ENCODE data around the gene GLI1. TPM values are rescaled to one million over a fixed set of nuclear protein-coding genes. Genes with fewer than 3 reads are reported as not detected.
"Not testable (repeated sequence)": the region's sequence is repeated elsewhere in the genome, so short reads cannot be mapped to it uniquely, and the experiment has no call there.

GLI1 gene
- total RNA-seq, 1 donor from 2014 or later, result 0.92 TPM

DNA sequence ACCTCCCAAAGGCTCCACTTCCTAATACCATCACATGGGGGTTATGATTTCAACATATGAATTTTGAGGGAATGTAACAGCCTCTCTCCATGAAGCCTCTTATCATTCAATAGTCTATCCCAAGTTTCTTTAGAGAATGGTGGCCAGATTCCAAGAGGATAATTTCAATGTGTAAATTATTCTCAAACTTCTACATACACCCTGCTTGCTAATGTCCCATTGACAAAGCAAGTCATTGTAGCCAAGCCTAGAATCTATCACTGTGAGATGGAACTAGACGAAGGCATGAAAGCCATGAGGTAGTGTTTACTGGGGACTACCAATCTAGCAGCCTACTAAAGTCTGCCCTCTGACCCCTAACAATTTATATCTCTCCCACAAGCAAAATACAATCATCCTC is 21.2 kb upstream of the GLI1 start:
- intact Hi-C loops (cut with DNase I), result no loop called here
- ATAC-seq (no peak), DNase-seq (ENCODE audit: missing footprints) (no peak)

DNA sequence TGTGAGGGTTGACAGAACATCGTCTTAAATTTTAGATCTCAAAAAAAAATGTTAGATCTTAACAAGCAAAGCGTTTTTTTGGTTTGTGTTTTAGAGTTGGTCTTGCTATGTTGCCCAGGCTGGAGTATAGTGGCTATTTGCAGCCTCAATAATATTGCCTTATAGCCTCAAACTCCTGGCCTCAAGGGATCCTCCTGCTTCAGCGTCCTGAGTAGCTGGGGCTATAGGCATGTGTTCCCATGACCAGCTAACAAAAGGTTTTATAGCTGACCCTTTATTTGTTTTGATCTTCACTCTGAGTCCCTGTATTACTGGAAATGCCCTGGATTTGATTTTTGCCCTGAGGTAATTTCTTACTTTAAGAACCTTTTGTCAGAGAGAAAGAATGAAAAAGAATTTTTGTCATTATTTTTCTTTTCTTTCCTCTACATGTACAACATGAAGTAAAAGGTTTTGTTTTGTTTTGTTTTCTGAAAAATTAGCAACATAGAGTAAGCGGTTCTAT is 19.8 kb upstream of the GLI1 start:
- no peak for DNase-seq (ENCODE audit: missing footprints)
- intact Hi-C loops (cut with DNase I), result no loop called here
- no peak for ATAC-seq

DNA sequence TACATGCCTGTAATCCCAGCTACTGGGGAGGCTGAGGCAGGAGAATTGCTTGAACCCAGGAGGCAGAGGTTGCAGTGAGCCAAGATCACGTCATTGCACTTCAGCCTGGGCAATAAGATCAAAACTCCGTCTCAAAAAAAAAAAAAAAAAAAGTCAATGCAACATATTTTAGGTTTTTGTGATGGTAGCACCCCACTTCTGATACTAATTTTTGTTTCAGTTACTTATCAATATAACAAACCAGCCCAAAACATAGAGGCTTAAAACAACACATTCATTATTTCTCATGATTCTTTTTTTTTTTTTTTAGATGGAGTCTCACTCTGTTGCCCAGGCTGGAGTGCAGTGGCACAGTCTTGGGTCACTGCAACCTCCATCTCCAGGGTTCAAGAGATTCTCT is 18.2 kb upstream of the GLI1 start:
- ATAC-seq; DNase-seq (ENCODE audit: missing footprints); intact Hi-C loops (cut with DNase I): not testable (repeated sequence)

DNA sequence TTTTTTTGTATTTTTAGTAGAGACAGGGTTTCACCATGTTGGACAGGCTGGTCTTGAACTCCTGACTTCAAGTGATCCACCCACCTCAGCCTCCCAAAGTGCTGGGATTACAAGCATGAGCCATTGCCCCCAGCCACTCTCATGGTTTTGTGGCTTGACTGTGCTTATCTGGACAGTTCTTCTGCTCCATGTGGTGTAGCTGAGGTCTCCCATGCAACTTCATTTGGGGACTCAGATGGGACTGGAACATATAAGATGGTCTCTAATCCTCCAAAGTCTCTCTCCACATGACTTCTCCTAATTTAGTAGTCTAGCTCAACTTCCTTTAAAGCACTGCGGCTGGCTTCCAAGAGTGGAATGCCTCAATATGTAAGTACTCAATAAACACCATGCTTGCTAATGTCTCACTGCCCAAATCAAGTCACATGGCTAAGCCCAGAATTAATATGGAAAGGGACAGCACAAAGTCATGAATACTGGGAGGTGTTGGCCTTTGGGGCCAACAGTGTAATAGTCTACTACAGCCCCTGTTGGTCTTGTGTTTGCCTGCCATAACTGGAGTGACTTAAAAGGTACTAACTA is 17.6 kb upstream of the GLI1 start:
- no peak for DNase-seq (ENCODE audit: missing footprints)

DNA sequence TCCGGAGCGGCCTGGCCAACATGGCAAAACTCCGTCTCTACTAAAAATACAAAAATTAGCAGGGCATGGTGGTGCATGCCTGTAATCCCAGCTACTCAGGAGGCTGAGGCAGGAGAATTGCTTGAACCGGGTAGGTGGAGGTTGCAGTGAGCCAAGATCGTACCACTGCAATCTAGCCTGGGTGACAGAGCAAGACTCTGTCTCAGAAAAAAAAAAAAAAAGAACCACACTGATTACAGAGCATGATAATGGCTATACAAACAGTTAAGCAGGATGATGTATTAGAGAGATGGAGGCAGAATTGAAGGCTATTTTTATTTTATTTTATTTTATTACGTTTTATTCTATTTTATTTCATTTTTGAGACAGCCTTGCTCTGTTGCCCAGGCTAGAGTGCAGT is 15.2 kb upstream of the GLI1 start:
- ATAC-seq; intact Hi-C loops (cut with DNase I); DNase-seq (ENCODE audit: missing footprints): not testable (repeated sequence)

More for the DNA sequence above, 17.6 kb upstream of the GLI1 start:
- intact Hi-C loops (cut with DNase I), result no loop called here
- ATAC-seq, result no peak

DNA sequence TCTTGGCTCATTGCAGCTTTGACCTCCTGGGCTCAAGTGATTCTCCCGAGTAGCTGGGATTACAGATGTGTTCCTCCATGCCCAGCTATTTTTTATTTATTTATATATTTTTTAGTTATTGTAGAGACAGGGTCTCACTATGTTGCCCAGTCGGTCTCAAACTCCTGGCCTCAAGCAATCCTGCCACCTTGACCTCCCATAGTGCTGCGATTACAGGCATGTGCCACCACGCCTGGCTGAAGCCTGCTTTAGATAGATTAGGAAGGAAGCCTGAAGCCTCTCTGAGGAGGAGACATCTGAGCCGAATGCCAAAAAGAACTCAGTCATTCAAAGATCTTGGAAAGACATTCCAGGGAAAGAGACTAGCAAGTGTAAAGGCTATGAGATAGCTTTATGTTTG is 14.8 kb upstream of the GLI1 start:
- no peak for ATAC-seq
- intact Hi-C loops (cut with DNase I), result no loop called here

DNA sequence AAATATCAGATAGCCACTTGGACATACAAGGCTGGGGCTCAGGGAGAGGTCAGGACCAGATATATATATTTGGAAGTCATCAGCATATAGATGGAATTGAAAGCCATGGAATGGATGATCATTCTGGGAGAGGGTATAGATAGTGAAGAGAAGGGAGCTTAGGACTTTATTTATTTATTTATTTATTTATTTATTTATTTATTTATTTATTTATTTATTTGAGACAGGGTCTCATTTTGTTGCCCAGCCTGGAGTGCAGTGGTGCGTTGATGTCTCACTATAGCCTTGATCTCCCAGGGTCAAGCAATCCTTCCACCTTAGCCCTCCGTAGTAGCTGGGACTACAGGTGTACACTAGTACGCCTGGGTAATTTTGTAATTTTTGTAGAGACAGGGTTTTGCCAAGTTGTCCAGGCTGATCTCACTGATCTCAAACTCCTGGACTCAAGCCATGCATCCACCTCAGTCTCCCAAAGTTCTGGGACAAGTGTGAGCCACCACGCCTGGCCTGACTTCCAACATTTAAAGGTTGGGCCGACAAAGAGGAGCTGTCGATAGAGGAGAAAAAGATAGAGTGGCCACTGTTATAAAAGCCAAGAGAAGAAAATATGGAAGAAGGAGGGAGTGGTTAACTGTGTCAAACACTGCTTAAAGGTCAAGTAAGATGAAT is 13.2 kb upstream of the GLI1 start:
- DNase-seq (ENCODE audit: missing footprints) (no peak), ATAC-seq (no peak)
- intact Hi-C loops (cut with DNase I), result no loop called here

More for the DNA sequence above, 14.8 kb upstream of the GLI1 start:
- DNase-seq (ENCODE audit: missing footprints), result no peak

DNA sequence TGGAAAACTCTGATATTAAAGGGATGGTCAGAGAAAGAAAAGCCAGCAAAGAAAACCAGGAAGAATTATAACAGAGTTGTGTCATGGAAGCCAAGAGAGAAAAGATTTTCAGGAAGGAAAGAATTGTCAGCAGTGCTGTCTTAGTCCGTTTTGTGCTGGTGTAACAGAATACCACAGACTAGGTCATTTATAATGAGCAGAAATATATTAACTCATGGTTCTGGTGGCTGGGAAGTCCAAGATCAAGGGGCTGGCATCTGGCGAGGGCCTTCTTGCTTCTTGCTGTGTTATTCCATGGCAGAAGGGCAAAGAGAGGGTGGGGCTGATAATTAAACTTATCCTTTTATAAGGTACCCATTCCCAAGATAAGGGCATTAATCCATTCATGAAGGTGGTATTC is 10.9 kb upstream of the GLI1 start:
- no peak for DNase-seq (ENCODE audit: missing footprints)
- intact Hi-C loops (cut with DNase I), result no loop called here
- no peak for ATAC-seq

DNA sequence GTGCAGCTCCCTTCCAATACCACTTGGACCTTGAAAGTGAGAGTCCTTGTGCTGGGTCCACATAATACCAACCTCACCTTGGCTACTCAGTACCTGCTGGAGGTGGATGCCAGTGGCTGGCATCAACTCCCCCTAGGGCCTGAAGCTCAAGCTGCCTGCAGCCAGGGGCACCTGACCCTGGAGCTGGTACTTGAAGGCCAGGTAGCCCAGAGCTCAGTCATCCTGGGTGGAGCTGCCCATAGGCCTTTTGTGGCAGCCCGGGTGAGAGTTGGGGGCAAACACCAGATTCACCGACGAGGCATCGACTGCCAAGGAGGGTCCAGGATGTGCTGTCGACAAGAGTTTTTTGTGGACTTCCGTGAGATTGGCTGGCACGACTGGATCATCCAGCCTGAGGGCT is 10.2 kb upstream of the GLI1 start:
- ATAC-seq (no peak), DNase-seq (ENCODE audit: missing footprints) (no peak)
- intact Hi-C loops (cut with DNase I), result no loop called here

DNA sequence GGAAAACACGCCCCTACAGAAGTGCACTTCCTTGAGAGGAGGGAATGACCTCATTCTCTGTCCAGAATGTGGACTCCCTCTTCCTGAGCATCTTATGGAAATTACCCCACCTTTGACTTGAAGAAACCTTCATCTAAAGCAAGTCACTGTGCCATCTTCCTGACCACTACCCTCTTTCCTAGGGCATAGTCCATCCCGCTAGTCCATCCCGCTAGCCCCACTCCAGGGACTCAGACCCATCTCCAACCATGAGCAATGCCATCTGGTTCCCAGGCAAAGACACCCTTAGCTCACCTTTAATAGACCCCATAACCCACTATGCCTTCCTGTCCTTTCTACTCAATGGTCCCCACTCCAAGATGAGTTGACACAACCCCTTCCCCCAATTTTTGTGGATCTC is 9.5 kb upstream of the GLI1 start:
- ATAC-seq (no peak), DNase-seq (ENCODE audit: missing footprints) (no peak)
- intact Hi-C loops (cut with DNase I), result loop anchor here (5.0 to 10.0 kb wide), 2 partner anchors 175 to 238 kb away; no protein-coding TSS in a partner anchor

DNA sequence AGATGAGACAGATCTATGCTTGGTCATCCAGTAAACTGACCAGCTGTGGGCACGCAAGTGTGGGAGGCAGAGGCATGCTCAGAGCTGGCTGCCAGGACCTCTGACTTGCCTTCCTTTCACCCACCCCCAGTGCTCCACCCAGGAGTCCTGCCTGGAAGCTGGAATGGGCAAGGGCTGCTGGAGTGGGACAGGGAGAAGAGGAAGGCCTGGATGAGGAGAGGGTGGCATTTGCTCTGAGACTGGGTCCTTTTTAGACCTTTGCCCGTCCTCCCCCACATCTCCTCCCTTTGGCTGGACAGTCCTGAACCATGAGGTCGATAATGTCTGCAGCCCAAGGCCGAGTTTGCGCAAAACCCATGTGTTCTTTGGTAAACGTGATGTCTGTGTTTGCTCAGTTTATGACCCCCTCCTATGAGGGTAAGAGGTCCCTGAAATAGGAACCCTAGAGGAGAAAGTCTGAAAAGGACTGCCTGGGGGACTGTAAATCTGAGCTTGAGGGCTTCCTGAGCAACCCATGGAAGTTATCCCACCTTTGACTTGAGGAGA is 8.3 kb upstream of the GLI1 start:
- no peak for ATAC-seq
- intact Hi-C loops (cut with DNase I), result loop anchor here (5.0 to 10.0 kb wide), 2 partner anchors 173 to 239 kb away; no protein-coding TSS in a partner anchor
- no peak for DNase-seq (ENCODE audit: missing footprints)

DNA sequence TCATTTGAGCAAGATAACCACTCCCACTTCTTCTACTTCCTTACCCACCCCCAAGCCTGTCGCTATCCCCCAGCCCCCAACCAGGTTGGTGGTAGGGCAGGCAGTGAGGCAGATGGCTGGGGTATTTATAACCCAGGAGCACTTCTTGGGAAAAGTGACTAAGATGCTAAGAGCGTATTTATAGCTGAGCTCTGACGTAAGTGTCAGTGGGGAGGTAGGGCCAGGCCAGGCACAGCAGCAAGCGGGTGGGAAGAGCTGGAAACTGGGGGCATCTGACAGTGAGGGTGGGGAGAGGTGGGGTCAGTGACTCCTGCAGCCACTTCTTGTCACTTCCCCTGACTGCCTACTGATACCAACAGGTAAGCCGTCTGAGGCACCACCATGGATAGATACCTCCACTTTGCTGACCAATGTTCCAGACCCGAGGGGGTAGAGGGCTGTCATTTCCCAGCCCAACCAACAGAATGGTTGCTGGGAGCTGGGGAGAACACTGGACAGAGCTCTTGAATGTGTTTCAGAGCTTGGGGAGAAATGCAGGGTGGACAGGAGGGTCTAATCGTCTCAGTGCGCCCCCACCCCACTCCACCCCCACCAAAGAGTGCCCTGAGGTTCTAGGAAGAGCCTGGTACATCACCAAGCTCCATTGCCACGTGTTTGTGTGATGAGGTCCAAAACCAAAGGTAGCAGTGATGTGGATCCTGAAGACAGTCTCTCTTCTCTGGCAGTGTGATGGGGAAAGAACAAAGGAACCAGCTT is 7.2 kb upstream of the GLI1 start:
- intact Hi-C loops (cut with DNase I), result loop anchor here (2.0 to 10.0 kb wide), 3 partner anchors 172 to 240 kb away; no protein-coding TSS in a partner anchor
- peak; percentile 90 for ATAC-seq
- DNase-seq (ENCODE audit: missing footprints), result no peak

DNA sequence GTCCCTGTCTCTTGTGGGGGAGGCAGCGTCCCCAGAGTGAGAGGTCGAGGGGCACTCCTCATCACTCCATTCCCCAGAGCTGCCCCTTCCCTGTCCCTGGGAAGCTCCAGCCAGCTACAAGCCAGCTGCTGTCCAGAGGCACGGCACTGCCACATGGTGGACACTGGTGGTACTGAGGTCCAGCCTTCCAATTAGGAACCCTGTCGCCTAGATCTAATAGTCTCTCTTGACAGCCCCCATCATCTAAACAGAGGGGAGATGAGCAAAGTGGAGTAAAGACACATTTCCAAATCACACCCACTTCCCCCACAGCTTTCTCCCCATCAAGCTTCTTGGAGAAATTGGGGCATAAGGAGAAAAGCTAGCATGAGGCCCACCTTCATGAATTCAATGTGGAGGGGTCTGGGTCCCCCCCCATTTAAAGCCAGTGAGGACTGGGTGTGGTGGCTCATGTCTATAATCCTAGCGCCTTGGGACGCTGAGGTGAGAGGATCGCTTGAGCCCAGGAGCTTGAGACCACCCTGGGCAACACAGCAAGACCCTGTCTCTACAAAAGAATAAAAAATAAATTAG is 6.6 kb upstream of the GLI1 start:
- peak; percentile 83 for ATAC-seq
- peak; percentile 88 for DNase-seq (ENCODE audit: missing footprints)
- intact Hi-C loops (cut with DNase I), result loop anchor here (1.0 to 10.0 kb wide), 4 partner anchors 146 to 241 kb away; no protein-coding TSS in a partner anchor

DNA sequence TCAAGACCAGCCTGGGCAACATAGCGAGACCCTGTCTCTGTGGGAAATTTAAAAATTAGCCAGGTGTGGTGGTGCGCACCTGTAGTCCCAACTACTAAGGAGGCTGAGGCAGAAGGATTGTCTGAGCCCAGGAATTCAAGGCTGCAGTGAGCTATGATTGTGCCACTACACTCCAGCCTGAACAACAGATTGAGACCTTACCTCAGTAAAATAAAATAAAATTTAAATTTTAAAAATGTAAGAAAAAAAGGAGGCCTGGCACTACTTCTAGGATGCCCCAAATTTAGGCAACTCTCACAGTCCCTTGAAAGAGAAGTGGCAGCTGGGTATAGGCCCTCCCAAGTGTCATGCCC is 5.4 kb upstream of the GLI1 start:
- intact Hi-C loops (cut with DNase I), result loop anchor here (5.0 to 10.0 kb wide), 2 partner anchors 171 to 242 kb away; no protein-coding TSS in a partner anchor
- DNase-seq (ENCODE audit: missing footprints), result no peak
- no peak for ATAC-seq

DNA sequence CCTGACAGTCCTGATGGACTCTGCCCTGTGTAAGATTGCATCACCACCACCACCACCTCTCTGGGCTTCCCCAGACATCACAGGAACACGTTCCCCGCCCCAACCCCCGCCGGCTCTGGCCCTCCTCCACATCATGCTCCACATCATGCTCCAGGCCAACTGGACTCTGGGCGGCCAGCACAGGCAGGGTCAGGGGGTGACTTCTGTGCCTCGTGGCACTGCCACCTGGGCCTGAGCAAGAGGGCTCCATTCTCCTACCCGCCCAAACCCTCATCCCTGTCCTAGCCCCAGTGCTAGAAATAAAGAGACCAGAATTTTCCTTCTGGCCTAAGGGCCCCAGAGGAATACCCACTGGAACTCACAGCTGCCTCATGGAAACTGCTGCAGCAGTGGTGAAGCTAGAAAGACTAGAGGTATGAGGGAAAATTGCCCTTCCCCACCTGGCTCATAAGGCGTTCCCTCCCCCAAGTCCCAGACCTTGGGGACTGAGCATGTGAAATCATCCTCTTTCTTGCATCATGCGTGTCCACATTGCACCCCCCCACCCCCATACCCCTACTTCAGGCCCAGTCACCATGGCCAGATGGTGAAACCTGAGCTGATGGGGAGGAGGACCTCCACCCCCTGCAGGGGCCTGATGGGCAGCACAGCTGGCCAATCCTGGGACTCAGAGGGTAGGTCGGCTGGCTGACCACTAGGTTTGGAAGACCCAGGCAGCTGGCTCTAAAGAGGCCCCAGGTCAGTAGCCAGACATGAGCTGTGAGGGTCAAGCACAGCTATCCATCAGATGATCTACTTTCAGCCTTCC is 4.8 kb upstream of the GLI1 start, which contains the start of gene INHBE:
INHBE (plus strand) TSS at position 742 of the 808 bp plus-strand sequence. CDS start 230 bp downstream, outside the sequence.
- ATAC-seq, result no peak
- intact Hi-C loops (cut with DNase I), result loop anchor here (5.0 to 10.0 kb wide), 2 partner anchors 170 to 242 kb away; no protein-coding TSS in a partner anchor
- DNase-seq (ENCODE audit: missing footprints), result no peak

DNA sequence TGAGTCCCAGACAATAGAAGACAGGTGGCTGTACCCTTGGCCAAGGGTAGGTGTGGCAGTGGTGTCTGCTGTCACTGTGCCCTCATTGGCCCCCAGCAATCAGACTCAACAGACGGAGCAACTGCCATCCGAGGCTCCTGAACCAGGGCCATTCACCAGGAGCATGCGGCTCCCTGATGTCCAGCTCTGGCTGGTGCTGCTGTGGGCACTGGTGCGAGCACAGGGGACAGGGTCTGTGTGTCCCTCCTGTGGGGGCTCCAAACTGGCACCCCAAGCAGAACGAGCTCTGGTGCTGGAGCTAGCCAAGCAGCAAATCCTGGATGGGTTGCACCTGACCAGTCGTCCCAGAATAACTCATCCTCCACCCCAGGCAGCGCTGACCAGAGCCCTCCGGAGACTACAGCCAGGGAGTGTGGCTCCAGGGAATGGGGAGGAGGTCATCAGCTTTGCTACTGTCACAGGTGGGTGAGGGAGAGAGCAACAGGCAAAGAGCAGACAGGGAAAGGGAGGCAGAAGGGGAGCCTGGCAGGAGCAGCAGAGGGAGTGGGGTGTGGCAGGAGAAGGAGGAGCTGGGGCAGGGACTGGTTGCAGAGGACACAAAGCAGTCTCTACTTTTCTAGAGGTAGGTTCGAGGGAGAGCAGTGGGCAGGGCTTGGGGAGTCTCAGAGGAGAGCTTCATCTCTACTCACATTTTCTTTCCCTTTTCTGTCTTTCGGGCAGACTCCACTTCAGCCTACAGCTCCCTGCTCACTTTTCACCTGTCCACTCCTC is 4.0 kb upstream of the GLI1 start:
- ATAC-seq (no peak), DNase-seq (ENCODE audit: missing footprints) (no peak)
- intact Hi-C loops (cut with DNase I), result loop anchor here (10.0 kb wide), 1 partner anchor 169 kb away; no protein-coding TSS in a partner anchor

DNA sequence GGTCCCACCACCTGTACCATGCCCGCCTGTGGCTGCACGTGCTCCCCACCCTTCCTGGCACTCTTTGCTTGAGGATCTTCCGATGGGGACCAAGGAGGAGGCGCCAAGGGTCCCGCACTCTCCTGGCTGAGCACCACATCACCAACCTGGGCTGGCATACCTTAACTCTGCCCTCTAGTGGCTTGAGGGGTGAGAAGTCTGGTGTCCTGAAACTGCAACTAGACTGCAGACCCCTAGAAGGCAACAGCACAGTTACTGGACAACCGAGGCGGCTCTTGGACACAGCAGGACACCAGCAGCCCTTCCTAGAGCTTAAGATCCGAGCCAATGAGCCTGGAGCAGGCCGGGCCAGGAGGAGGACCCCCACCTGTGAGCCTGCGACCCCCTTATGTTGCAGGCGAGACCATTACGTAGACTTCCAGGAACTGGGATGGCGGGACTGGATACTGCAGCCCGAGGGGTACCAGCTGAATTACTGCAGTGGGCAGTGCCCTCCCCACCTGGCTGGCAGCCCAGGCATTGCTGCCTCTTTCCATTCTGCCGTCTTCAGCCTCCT is 3.4 kb upstream of the GLI1 start:
- intact Hi-C loops (cut with DNase I), result loop anchor here (10.0 kb wide), 1 partner anchor 169 kb away; no protein-coding TSS in a partner anchor

More for the DNA sequence above, 3.4 kb upstream of the GLI1 start:
- DNase-seq (ENCODE audit: missing footprints) (no peak), ATAC-seq (no peak)
